Measurements from ENCODE around the gene VKORC1. TPM values are rescaled to one million over a fixed set of nuclear protein-coding genes. Genes with fewer than 3 reads are reported as not detected.

VKORC1 gene
- total RNA-seq, 1 donor from 2014 or later = 53.4 TPM

GRCh38 chr16:31067342-31067741 lies 27.3 kb downstream of the VKORC1 start:
- intact Hi-C loops (cut with micrococcal nuclease) = no loop called here

- intact Hi-C loops (cut with micrococcal nuclease) = no loop called here
Measured at GRCh38 chr16:31064882-31065461, 29.6 kb downstream of the VKORC1 start.

GRCh38 chr16:31063843-31064611 lies 30.6 kb downstream of the VKORC1 start:
- intact Hi-C loops (cut with micrococcal nuclease) = no loop called here

GRCh38 chr16:31063495-31063842 lies 31.1 kb downstream of the VKORC1 start:
- intact Hi-C loops (cut with micrococcal nuclease) = no loop called here

- intact Hi-C loops (cut with micrococcal nuclease) = no loop called here
Measured at GRCh38 chr16:31061813-31062440, 32.7 kb downstream of the VKORC1 start.

GRCh38 chr16:31061126-31061812 lies 33.3 kb downstream of the VKORC1 start:
- intact Hi-C loops (cut with micrococcal nuclease) = no loop called here

- intact Hi-C loops (cut with micrococcal nuclease) = no loop called here
Measured at GRCh38 chr16:31055613-31056012, 39.0 kb downstream of the VKORC1 start.

- intact Hi-C loops (cut with micrococcal nuclease) = no loop called here
Measured at GRCh38 chr16:31052114-31052513, 42.5 kb downstream of the VKORC1 start.

GRCh38 chr16:31050280-31051030 lies 44.1 kb downstream of the VKORC1 start:
- intact Hi-C loops (cut with micrococcal nuclease) = no loop called here

GRCh38 chr16:31043898-31044481 lies 50.6 kb downstream of the VKORC1 start:
- intact Hi-C loops (cut with micrococcal nuclease) = no loop called here

GRCh38 chr16:31043352-31043751 lies 51.2 kb downstream of the VKORC1 start:
- intact Hi-C loops (cut with micrococcal nuclease) = no loop called here

GRCh38 chr16:31042866-31043265 lies 51.7 kb downstream of the VKORC1 start:
- intact Hi-C loops (cut with micrococcal nuclease) = no loop called here

Other genes with a start within 250 kb of the VKORC1 start
- gene BCL7C, start 200.7 kb downstream of the VKORC1 start, total RNA-seq = 22.7 and 22.8 TPM in 2 replicates
- gene CTF1, start 198.2 kb downstream of the VKORC1 start, total RNA-seq = 0.32 and 0.41 TPM in 2 replicates
- gene FBXL19, start 171.2 kb downstream of the VKORC1 start, total RNA-seq = 26.6 and 27.1 TPM in 2 replicates
- gene ORAI3, start 145.7 kb downstream of the VKORC1 start, total RNA-seq = 25.7 and 27.1 TPM in 2 replicates
- gene SETD1A, start 137.0 kb downstream of the VKORC1 start, total RNA-seq = 29.7 and 30.2 TPM in 2 replicates
- 3.8 TPM in 2 replicates for gene HSD3B7, start 109.6 kb downstream of the VKORC1 start, total RNA-seq
- 0.55 and 0.59 TPM in 2 replicates for gene STX1B, start 84.2 kb downstream of the VKORC1 start, total RNA-seq
- gene STX4, start 61.2 kb downstream of the VKORC1 start, total RNA-seq = 55.6 and 55.8 TPM in 2 replicates
- 11.5 and 13.6 TPM in 2 replicates for gene ZNF668, start 20.6 kb downstream of the VKORC1 start, total RNA-seq
- 25.0 and 25.3 TPM in 2 replicates for gene ZNF646, start 20.4 kb downstream of the VKORC1 start, total RNA-seq
- 3.6 and 5.3 TPM in 2 replicates for gene PRSS53, start 5.9 kb downstream of the VKORC1 start, total RNA-seq
- gene BCKDK, start 13.6 kb upstream of the VKORC1 start, total RNA-seq = 21.5 and 24.0 TPM in 2 replicates
- gene KAT8, start 22.9 kb upstream of the VKORC1 start, total RNA-seq = 56.2 and 57.3 TPM in 2 replicates
- 0.18 TPM in 1 of 2 replicates, not detected in the other for gene PRSS8, start 40.9 kb upstream of the VKORC1 start, total RNA-seq
- gene PRSS36, start 55.3 kb upstream of the VKORC1 start, total RNA-seq = 1.3 TPM in 2 replicates
- 764 and 794 TPM in 2 replicates for gene FUS, start 85.3 kb upstream of the VKORC1 start, total RNA-seq
- 66.7 and 72.4 TPM in 2 replicates for gene PYCARD, start 108.0 kb upstream of the VKORC1 start, total RNA-seq
- not detected in 2 replicates for gene TRIM72, start 119.3 kb upstream of the VKORC1 start, total RNA-seq
- gene PYDC1, start 122.3 kb upstream of the VKORC1 start, total RNA-seq = not detected in 2 replicates
- 48.3 and 53.1 TPM in 2 replicates for gene ITGAM, start 165.2 kb upstream of the VKORC1 start, total RNA-seq

Data from T-helper 2 cell treated with Interferon-gamma antibody and Interleukin-4, amounts not matched to agents 100 ng/mL and 5 ng/mL, for 36 hours (primary cell).